GM12878 (cell line): ENCODE results near the gene CST1. TPM values are rescaled to one million over a fixed set of nuclear protein-coding genes. Genes with fewer than 3 reads are reported as not detected.
"Not testable (repeated sequence)": the region's sequence is repeated elsewhere in the genome, so short reads cannot be mapped to it uniquely, and the experiment has no call there.

Source experiments
- ATAC-seq: fragments of 200-7000 bp; cut with Tn5 transposase; 3 replicates; pipeline ENCODE4 v1.9.1; 2020; ENCODE audit warnings: mild to moderate bottlenecking, moderate library complexity
- Bru-seq: library from RNA; stranded (reverse); fragments of 400-500 nt; gene quantifications from one replicate; lab custom pipeline; 2021; lab: Mats Ljungman, UMichigan
- BruChase-seq, 2 experiments: library from RNA; stranded (reverse); fragments of 400-500 nt; gene quantifications; one replicate each; lab custom pipeline; 2021; lab: Mats Ljungman, UMichigan
- BruUV-seq: library from RNA; stranded (reverse); fragments of 400-500 nt; replicated peaks from 2 replicates; lab custom pipeline; 2021; lab: Mats Ljungman, UMichigan
- CTCF ChIA-PET: fragments of 300-600 bp; sonication (Branson Sonifier 250); formaldehyde crosslinking; extraction: SDS; loops from one replicate; lab custom pipeline; 2021; ENCODE audit warnings: inconsistent platforms; lab: Yijun Ruan, JAX
- POLR2A ChIA-PET: fragments of 350-600 bp; formaldehyde crosslinking; extraction: SDS; loops from one replicate; lab custom pipeline; 2021; ENCODE audit warnings: inconsistent platforms; lab: Charles Lee
- RAD21 ChIA-PET: fragments of 300-600 bp; sonication (Branson Sonifier 250); formaldehyde crosslinking; loops from one replicate; lab custom pipeline; 2023; ENCODE audit warnings: antibody characterized with exemption; ENCODE audit not compliant: unreplicated experiment; lab: Charles Lee
- SMC1A ChIA-PET: fragments of 300-600 bp; sonication (Branson Sonifier 250); formaldehyde crosslinking; loops from one replicate; lab custom pipeline; 2023; ENCODE audit not compliant: unreplicated experiment, uncharacterized antibody; lab: Charles Lee
- DNase-seq: peaks from one replicate; pipeline ENCODE4 v3.0.0-alpha.2; 2011; ENCODE audit warnings: low read depth, low spot score
- FAIRE-seq: peaks from 3 replicates; lab custom pipeline; 2011; peaks lifted over from hg19 to GRCh38; lab: Jason Lieb, UNC
- H2AFZ ChIP-seq: 2 replicates; pipeline ENCODE4 v1.6.0; 2011; ENCODE audit warnings: low read depth, low read length, control low read depth; ENCODE audit not compliant: control insufficient read depth
- H3K27ac ChIP-seq: 2 replicates; pipeline ENCODE4 v1.5.1; 2011; ENCODE audit warnings: control low read depth; ENCODE audit not compliant: control insufficient read depth, insufficient read depth
- H3K27me3 ChIP-seq, 2 experiments: replicated peaks in 1 of 2; 2 replicates each; pipeline versions ENCODE4 v1.6.0 to v1.6.1; 2011; ENCODE audit warnings: low read length in 1 of 2; ENCODE audit not compliant: control insufficient read depth in 2 of 2, insufficient read depth in 2 of 2
- H3K36me3 ChIP-seq, 2 experiments: 2 replicates each; pipeline ENCODE4 v1.5.1; 2011; ENCODE audit warnings: low read length in 1 of 2; ENCODE audit not compliant: control insufficient read depth in 2 of 2, insufficient read depth in 2 of 2
- H3K4me1 ChIP-seq: 2 replicates; pipeline ENCODE4 v1.6.1; 2011; ENCODE audit warnings: mild to moderate bottlenecking, low read length, moderate library complexity, mixed read lengths; ENCODE audit not compliant: control insufficient read depth, insufficient read depth
- H3K4me2 ChIP-seq: 2 replicates; pipeline ENCODE4 v1.6.0; 2011; ENCODE audit warnings: control low read depth; ENCODE audit not compliant: control insufficient read depth, insufficient read depth
- H3K4me3 ChIP-seq: fragments of 200-600 bp; sonication (generic); 2 replicates; pipeline ENCODE4 v1.5.1; 2016
- H3K79me2 ChIP-seq: 2 replicates; pipeline ENCODE4 v1.6.0; 2011; ENCODE audit warnings: low read length; ENCODE audit not compliant: control insufficient read depth, insufficient read depth
- H3K9ac ChIP-seq: 2 replicates; pipeline ENCODE4 v1.8.0; 2011; ENCODE audit warnings: low read length, control low read depth, mixed read lengths; ENCODE audit not compliant: control insufficient read depth, insufficient read depth
- H3K9me3 ChIP-seq: replicated peaks from 3 replicates; pipeline ENCODE4 v1.5.1; 2011; ENCODE audit warnings: mild to moderate bottlenecking, low read length; ENCODE audit not compliant: control insufficient read depth, insufficient read depth
- H4K20me1 ChIP-seq: 2 replicates; pipeline ENCODE4 v1.6.0; 2011; ENCODE audit not compliant: control insufficient read depth, insufficient read depth
- CTCF ChIP-seq, 3 experiments: IDR thresholded peaks in 2 of 3; conservative IDR thresholded peaks in 1 of 3; 2 replicates each; pipeline ENCODE4 v1.5.1; 2011; ENCODE audit warnings: low read depth in 3 of 3, low read length in 3 of 3, mild to moderate bottlenecking in 3 of 3, control low read depth in 2 of 3, moderate library complexity in 2 of 3, inconsistent platforms in 1 of 3, mixed read lengths in 1 of 3; ENCODE audit not compliant: control insufficient read depth in 2 of 3, insufficient read depth in 1 of 3; ENCODE audit errors: extremely low read depth in 1 of 3
- RAD21 ChIP-seq: IDR thresholded peaks from 2 replicates; pipeline ENCODE4 v1.6.1; 2011; ENCODE audit warnings: mild to moderate bottlenecking, low read depth, low read length, moderate library complexity; ENCODE audit not compliant: insufficient read depth
- SMC3 ChIP-seq: IDR thresholded peaks from 2 replicates; pipeline ENCODE4 v1.6.1; 2011; ENCODE audit warnings: low read length, improper control_type of control experiment, borderline replicate concordance
- WGBS: methylation state at CpG from one replicate; pipeline ENCODE4 v1.1.6; 2016; ENCODE audit warnings: low lambda C conversion rate; ENCODE audit not compliant: insufficient replicate concordance, insufficient coverage; ENCODE audit errors: missing lambda C conversion rate; 5-methylcytosine and 5-hydroxymethylcytosine counted together
- in situ Hi-C: fragments of 300-500 bp; cut with MboI; formaldehyde crosslinking; loops from 9 replicates; pipeline ENCODE4 v1.14.3; 2018; ENCODE audit warnings: mixed read lengths
- intact Hi-C: fragments of 100-400 bp; cut with micrococcal nuclease; formaldehyde crosslinking; loops from one replicate; pipeline ENCODE4 v1.14.2; 2022; ENCODE audit not compliant: unreplicated experiment
- long read RNA-seq, 2 experiments: library from polyadenylated mRNA; unstranded; transcript quantifications; one replicate each; pipeline ENCODE4 v2.0.0, GENCODE V29; 2019 to 2020
- polyA minus RNA-seq, 3 experiments: library from RNA; depleted of rRNA, polyadenylated mRNA; stranded (reverse); fragments of >200 nt; gene quantifications; 2 replicates each; pipeline ENCODE4 v1.2.3, GENCODE V29; 2011
- polyA plus RNA-seq, 11 experiments: library from polyadenylated mRNA; depleted of rRNA in 4 of 11; unstranded in 6 of 11; stranded (reverse) in 5 of 11; fragments of >200 nt; fragmentation: Nextera tagmentation in 4 of 11; fragmentation: Illumina TruSeq in 1 of 11; extraction: Ambion mirVana in 4 of 11; extraction: Trizol in 1 of 11; gene quantifications; 1 replicate in 1 of 11; 2 replicates in 10 of 11; pipeline versions ENCODE4 v1.2.1 to v1.2.3, GENCODE V29; 2011 to 2016; ENCODE audit warnings: inconsistent platforms in 2 of 11, missing spikeins in 2 of 11, low read depth in 1 of 11
- total RNA-seq, 4 experiments: library from RNA; depleted of rRNA in 3 of 4; stranded (reverse); fragments of >200 nt in 3 of 4; fragmentation: Illumina TruSeq in 1 of 4; extraction: Trizol in 1 of 4; gene quantifications; 2 replicates each; pipeline versions ENCODE4 v1.2.1 to v1.2.3, GENCODE V29; 2013 to 2021

Gene CST1, protein sequence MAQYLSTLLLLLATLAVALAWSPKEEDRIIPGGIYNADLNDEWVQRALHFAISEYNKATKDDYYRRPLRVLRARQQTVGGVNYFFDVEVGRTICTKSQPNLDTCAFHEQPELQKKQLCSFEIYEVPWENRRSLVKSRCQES
- total RNA-seq (2013; cell fraction: nucleolus; rRNA removed), result not detected in 2 replicates
- total RNA-seq (2014; rRNA removed), result not detected in 2 replicates
- not detected in 2 replicates for total RNA-seq (2014; rRNA removed; fragmentation: Illumina TruSeq; extraction: Trizol)
- not detected in 2 replicates for total RNA-seq (2021)
- polyA plus RNA-seq (2011; ENCODE audit: low read depth), result not detected
- polyA plus RNA-seq (2011; rRNA removed), result not detected in 2 replicates
- polyA plus RNA-seq (2011; cell fraction: cytosol; rRNA removed), result not detected in 2 replicates
- not detected in 2 replicates for polyA plus RNA-seq (2011; cell fraction: nucleus; rRNA removed)
- polyA plus RNA-seq (2012), result not detected in 2 replicates
- polyA plus RNA-seq (2014; fragmentation: Illumina TruSeq; extraction: Trizol), result not detected in 2 replicates
- not detected for polyA plus RNA-seq (2014; fragmentation: Nextera tagmentation; extraction: Ambion mirVana)
- not detected in 2 replicates for polyA plus RNA-seq (2014; rRNA removed)
- polyA plus RNA-seq (2016; fragmentation: Nextera tagmentation; extraction: Ambion mirVana), result not detected
- polyA minus RNA-seq (2011; rRNA and poly(A)+ RNA removed), result not detected in 2 replicates
- polyA minus RNA-seq (2011; cell fraction: cytosol; rRNA and poly(A)+ RNA removed), result not detected in 2 replicates
- not detected in 2 replicates for polyA minus RNA-seq (2011; cell fraction: nucleus; rRNA and poly(A)+ RNA removed)
- not detected for Bru-seq, nascent RNA
- not detected for BruChase-seq, experiment 1, labeled RNA remaining after a 6-hour chase
- not detected for BruChase-seq, experiment 2, labeled RNA remaining after a 2-hour chase
- long read RNA-seq, experiment 1, result 0 reads
- long read RNA-seq, experiment 2, result 0 reads

DNA sequence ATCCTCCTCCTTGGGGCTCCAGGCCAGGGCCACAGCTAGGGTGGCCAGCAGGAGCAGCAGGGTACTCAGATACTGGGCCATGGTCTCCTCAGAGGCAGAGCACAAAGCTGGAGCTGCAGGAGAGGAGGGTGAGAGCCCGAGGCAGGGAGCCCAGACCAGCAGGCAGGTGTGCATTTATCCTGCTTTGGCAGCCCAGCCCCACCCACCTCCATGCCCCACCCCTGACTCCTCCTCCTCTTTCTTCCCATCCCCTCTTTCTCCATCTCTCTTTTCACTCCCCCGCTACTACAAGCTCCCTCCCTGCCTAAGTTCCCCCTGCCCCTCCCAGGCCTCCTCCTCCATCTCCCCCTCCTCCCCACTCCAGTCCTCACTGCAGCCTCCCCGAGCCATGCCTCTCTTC, at the start of gene CST1:
TSS of gene CST1 (minus strand) at position 150 of the 400 bp plus-strand sequence. CDS start at position 81, 69 bp downstream.
- intact Hi-C loops, in situ Hi-C loops, BruUV-seq, DNase-seq, H3K27me3 ChIP-seq, FAIRE-seq, H2AFZ ChIP-seq, CTCF ChIA-PET, H3K4me2 ChIP-seq, ATAC-seq, H3K4me1 ChIP-seq, H3K9ac ChIP-seq, H3K9me3 ChIP-seq, H3K36me3 ChIP-seq, SMC1A ChIA-PET, RAD21 ChIA-PET, POLR2A ChIA-PET, H3K27ac ChIP-seq, H3K79me2 ChIP-seq, H4K20me1 ChIP-seq, H3K4me3 ChIP-seq: not testable (repeated sequence)
- WGBS, result 0% methylated on average over 1 of the region's 3 CpGs

GRCh38 chr20:23799216-23799847, 48.6 kb upstream of the CST1 start:
- BruUV-seq, H4K20me1 ChIP-seq, H3K36me3 ChIP-seq, H3K9ac ChIP-seq, DNase-seq, CTCF ChIA-PET, H3K27me3 ChIP-seq, H3K79me2 ChIP-seq, H3K4me1 ChIP-seq, H3K4me3 ChIP-seq, POLR2A ChIA-PET, RAD21 ChIA-PET, H3K9me3 ChIP-seq, H2AFZ ChIP-seq, H3K4me2 ChIP-seq, H3K27ac ChIP-seq, SMC1A ChIA-PET: not testable (repeated sequence)
- in situ Hi-C loops, result loop anchor here (5.0 kb wide), 1 partner anchor 198 kb away; no protein-coding TSS in a partner anchor
- peak; percentile 98 for ATAC-seq
- WGBS, result 23% methylated on average over 4 of the region's 4 CpGs
- intact Hi-C loops, result loop anchor here (5.0 kb wide), 1 partner anchor 198 kb away; no protein-coding TSS in a partner anchor
- peak; percentile 84 for FAIRE-seq
- TF ChIP-seq RAD21 (peak; percentile 41; the same call in 1 of the 2 replicates), CTCF (IDR thresholded peaks at IDR 0.05 in 2 of 3, conservative IDR thresholded peaks at IDR 0.05 in 1 of 3; ENCODE audit: control insufficient read depth in 2 of 3, extremely low read depth in 1 of 3, insufficient read depth in 1 of 3, low read depth in 3 of 3, low read length in 3 of 3) (peak; percentile 32 to 59 (median 50); a peak in 5 of 6 replicates), SMC3 (peak; percentile 29; the same call in 1 of the 2 replicates)
